GM21528 (cell line): Measurements from ENCODE around the gene TSHZ3.

Experiments
- ATAC-seq: cut with Tn5 transposase; IDR thresholded peaks from one replicate; pipeline ENCODE4 v1.9.1; 2021; ENCODE audit warnings: mild to moderate bottlenecking, moderate library complexity; ENCODE audit not compliant: unreplicated experiment, low FRiP score

TSHZ3 gene

GRCh38 chr19:31339411-31339810 lies 9.8 kb downstream of the TSHZ3 start:
- ATAC-seq: no peak

DNA sequence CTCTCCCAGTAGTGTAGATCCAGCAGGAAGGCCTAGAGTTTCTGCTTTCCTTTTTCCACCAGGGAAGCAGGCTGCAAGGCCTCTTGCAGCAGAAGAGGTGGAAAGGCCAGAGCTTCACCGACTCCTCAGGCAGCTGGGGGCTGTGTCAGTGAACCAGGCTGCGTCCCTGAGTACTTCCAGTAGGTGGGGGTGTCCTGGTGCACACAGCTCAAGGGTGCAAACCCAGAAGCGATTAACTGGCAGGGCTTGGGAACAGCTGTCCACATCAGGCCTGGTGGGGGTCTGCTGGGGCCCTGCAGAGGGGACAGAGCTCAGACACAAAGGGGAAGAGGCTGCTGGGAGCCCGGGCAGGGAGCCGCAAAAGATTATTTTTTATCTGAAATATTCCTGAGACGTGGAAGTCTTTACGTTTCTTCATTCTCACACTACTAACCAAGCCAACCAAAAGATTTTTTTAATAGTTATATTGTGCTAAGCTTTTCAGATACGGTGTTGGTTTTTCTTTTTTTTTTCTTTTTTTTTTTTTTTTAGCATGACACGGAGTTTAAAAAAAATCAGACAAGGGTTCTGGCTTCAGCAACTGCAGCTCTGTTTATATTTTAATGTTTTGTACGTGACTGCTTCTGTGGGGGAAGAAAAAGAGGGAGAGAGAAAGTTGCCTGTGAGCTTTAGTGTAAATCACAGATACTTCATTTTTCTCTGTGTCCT lies 11.0 kb downstream of the TSHZ3 start:
- ATAC-seq: no peak

GRCh38 chr19:31337008-31337914 lies 12.0 kb downstream of the TSHZ3 start:
- no peak for ATAC-seq

DNA sequence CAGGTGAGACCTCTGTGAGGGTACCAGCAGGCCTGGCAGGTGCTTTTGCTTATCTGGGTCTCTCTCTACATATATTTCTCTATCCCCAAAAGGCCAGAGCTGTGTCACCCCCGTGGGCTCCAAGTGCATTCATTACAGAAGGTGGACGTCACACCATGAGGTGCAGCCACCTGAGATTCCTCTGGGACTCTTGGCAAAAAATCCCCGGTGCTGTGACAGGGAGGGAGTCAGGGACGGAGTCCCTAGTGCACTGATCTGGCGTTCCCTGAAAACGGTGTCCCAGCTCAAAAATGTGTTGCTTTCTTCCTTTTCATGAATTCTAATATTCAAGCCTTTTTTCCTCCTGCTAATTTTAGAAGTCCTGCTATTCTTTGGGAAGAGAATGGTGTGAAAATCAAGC lies 13.5 kb downstream of the TSHZ3 start:
- ATAC-seq: no peak

GRCh38 chr19:31334849-31335624 lies 14.2 kb downstream of the TSHZ3 start:
- no peak for ATAC-seq

DNA sequence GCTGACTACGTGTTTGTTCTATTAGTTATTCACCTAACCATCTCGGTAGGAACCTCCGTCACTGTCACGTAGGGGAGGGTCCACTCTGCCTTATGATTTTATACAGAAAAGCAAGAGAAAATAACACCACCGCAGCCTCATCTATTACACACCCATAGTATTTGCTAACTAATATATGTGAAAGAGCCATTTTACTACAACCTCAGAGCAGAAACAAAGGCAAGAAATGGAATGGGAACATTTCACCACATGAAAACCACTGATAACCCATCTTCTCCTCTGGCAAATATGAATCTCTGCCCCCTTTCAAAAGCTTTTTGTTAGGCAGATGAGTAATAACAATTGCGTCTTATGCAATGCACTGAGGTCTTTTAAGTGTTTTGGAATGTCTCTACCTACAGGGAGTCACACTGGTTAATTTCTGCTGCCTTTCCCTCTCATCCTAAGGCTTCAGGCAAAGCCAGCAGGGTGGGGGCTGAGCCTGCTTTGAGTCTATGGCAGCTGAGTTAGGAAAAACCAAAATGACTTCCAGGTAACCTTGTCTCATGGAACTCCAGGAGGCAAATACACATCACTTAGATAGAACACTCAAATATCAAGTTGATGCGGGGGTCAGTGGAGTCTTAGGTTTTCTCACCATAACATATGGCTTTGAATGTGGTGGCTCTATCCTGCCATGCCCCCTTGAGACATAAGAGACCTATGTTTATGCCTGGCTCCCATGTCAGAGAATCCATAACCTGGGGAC lies 15.0 kb downstream of the TSHZ3 start:
- ATAC-seq: no peak

- ATAC-seq: no peak
Measured at GRCh38 chr19:31332096-31332495, 17.1 kb downstream of the TSHZ3 start.

DNA sequence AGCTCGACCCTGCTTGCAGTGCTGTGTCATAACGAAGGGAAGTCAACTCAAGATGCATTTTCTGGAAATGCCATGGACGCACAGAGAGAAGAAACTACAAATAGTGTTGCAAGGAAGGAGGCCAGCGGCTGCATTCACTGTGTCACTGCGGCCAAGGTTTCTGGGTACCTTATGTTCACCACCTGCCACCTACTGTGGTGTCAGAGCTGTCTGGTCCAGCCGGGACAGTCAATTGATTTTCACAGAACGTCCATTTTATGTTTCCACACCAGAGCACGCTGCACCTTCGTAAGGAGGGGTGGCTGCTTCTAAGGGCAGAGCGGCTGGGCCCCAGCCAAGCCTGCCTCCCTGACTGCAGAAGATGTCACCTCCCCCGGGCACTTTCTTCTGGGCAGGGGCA lies 17.7 kb downstream of the TSHZ3 start:
- ATAC-seq: no peak

DNA sequence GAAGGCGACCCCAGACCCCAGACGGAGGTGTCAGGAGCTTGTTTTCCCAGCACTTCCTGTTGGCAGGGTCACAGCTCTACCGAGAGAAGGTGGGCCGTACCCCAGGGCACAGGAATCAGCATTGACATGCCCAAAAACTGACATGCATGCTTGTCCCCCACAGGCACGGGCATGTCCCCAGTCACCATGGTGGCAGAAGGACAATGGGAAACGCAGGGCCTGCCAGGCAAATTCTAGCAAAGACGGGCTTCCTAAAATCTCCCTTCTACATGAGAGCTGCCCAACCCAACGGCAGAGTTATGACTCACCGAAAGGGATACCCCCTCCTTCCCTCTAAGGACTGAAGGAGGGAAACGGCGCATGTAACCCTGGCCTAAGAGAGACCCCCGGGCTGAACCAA lies 18.5 kb downstream of the TSHZ3 start:
- no peak for ATAC-seq

DNA sequence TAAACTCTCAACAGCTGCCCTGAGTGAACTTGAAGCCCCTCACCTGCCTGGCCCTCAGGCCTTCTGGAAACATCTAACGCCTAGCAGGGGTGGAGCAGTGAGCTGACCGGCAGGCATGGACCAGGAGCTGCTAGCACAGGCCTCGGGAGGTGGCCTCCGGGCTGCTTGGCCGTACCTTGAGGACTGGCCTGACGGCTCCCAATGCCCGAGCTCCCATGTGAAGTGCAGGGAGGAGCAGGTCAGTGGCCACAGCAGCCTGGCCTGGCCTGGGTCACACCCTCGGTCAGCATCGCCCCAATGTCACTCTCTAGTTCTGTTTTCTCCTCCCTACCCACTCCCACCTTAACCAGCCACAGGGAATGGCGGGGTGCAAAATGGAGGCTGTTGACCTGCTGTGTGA lies 19.0 kb downstream of the TSHZ3 start:
- ATAC-seq: no peak

GRCh38 chr19:31329819-31330218 lies 19.4 kb downstream of the TSHZ3 start:
- ATAC-seq: no peak

GRCh38 chr19:31328238-31328637 lies 21.0 kb downstream of the TSHZ3 start:
- no peak for ATAC-seq

GRCh38 chr19:31326329-31327028 lies 22.8 kb downstream of the TSHZ3 start:
- ATAC-seq: no peak

GRCh38 chr19:31325342-31325741 lies 23.9 kb downstream of the TSHZ3 start:
- no peak for ATAC-seq

DNA sequence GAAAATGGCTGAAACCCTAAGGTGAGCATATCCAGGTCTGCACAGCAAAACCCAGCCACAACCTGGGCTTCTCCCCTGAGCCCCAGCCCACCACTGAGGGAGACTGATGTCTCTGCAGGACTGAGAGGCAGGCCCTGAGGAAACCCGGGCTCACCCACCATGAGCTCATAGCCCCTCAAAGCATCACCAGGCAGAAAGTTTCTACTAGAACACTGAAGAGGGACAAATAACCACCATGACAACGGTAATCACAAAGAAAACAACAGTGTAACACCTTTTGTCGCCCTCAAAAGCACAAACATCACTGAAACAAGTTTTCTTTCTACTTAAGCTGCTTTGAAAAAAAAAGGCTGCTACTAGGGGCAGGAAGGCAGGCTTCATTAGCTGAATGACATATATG lies 29.8 kb downstream of the TSHZ3 start:
- no peak for ATAC-seq

GRCh38 chr19:31318790-31319425 lies 30.3 kb downstream of the TSHZ3 start:
- ATAC-seq: no peak

DNA sequence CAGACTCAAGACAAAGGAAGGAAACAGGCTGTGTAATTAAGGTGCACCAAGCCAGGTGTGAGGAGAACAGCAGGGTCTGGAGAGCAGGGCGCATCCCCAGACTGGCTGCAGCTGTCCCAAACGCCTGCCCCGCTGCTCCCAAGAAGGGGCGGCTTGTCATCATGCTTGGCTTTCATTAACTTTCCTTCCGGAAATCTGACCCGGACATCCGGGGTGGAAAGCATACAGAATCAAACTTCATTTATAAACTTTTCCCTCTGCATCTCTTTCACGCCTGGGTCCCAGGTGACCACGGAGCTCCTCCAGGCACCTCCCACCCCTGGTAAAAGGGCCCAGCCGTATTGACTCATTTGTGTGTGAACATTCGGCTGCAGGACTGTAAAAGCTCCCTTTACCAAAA lies 31.7 kb downstream of the TSHZ3 start:
- ATAC-seq: no peak

DNA sequence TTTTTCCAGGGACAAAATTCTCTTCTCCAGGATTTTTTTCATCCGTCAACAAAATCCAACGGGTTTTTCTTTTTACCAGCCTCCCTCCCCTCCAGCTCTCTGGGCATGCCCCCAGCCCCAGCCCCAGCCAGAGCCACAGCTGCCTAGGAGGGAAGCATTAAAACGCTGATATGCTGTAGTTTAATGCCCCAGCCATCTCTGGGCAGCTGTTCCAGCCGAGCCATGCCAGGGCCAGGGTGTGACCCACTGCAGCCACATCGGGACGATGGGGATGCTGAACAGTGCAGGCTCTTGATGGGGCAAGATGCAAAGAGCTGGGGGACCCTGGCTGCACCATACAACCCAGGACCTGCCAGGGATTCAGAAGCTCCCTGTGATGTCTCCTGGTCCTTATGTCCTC lies 32.1 kb downstream of the TSHZ3 start:
- no peak for ATAC-seq

DNA sequence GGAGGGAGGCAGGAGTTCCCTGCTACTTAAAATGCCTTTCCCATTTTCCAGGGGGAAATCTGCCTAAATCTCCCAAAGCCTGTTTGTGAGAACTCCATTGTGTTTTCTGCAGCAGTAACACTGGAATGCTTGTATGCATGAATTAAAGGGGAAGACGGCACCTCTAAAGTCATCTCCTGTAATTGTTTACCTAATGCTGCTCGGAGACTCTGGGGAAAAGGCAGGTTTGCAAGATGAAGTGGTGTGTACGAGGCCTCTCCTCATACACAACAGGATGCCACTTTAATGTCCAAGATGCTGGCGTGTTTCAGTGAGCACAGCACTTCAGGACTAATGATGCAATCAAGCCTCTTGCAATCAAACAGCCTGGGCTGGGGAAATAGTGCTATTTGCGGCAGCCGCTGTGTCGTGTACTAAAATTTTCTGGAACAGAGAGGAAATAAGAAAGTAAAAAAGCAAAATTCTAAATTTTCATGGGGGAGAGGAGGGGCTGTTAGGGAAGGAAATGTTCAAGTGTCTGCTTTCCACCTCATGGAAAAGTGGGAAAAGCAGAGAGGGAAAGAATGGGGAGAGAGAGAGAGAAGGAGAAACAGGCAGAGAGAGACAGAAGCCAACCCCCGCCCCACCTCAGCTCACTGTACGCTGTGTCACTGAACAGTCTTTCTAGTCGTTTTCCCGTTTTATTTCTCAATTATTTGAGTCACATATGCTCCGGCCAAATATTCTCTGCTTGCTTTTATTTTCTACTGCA lies 32.9 kb downstream of the TSHZ3 start:
- no peak for ATAC-seq
